Stimulated activated naive CD4-positive, alpha-beta T cell treated with Interleukin-2 at 50 U/mL for 16 hours (primary cell): ENCODE data around the gene ERN1.

ENCODE experiments used
- DNase-seq: peaks from one replicate; lab custom pipeline; 2025; lab: John Stamatoyannopoulos, UW

Gene ERN1

GRCh38 chr17:64004218-64004770, 125.7 kb downstream of the ERN1 start:
- DNase-seq: no peak

- DNase-seq: no peak
Observed at GRCh38 chr17:64003526-64004121, 126.3 kb downstream of the ERN1 start.

- DNase-seq: no peak
Observed at GRCh38 chr17:64002658-64003525, 127.1 kb downstream of the ERN1 start.

GRCh38 chr17:64001763-64002529, 128.0 kb downstream of the ERN1 start:
- DNase-seq: no peak

- DNase-seq: no peak
Observed at GRCh38 chr17:64001091-64001579, 128.8 kb downstream of the ERN1 start.

- DNase-seq: no peak
Observed at GRCh38 chr17:63999680-64000531, 130.0 kb downstream of the ERN1 start.

- DNase-seq: no peak
Observed at GRCh38 chr17:63998721-63999679, 130.9 kb downstream of the ERN1 start.

GRCh38 chr17:63998050-63998720, 131.8 kb downstream of the ERN1 start, which contains the start of gene PRR29:
Gene PRR29, plus strand, starts transcription at chr17:63998351. Its CDS starts 14 bp downstream, at chr17:63998365.
- peak; percentile 62 for DNase-seq

GRCh38 chr17:63997341-63998048, 132.4 kb downstream of the ERN1 start:
- DNase-seq: no peak

- DNase-seq: no peak
Observed at GRCh38 chr17:63996430-63997182, 133.3 kb downstream of the ERN1 start.

- no peak for DNase-seq
Observed at GRCh38 chr17:63995626-63996025, 134.3 kb downstream of the ERN1 start.

- DNase-seq: no peak
Observed at GRCh38 chr17:63993368-63993985, 136.5 kb downstream of the ERN1 start.

- DNase-seq: no peak
Observed at GRCh38 chr17:63991611-63992010, 138.3 kb downstream of the ERN1 start.

GRCh38 chr17:63989622-63990345, 140.2 kb downstream of the ERN1 start:
- DNase-seq: no peak
